NOMO-1 treated with dmso at 0.1 percent for 144 hours (cell line): ENCODE measurements around the gene PCDHA7.
"Not testable (repeated sequence)": the region's sequence is repeated elsewhere in the genome, so short reads cannot be mapped to it uniquely, and the experiment has no call there.

Experiments
- DNase-seq: peaks from one replicate; lab custom pipeline; 2025; ENCODE audit not compliant: unreplicated experiment; lab: John Stamatoyannopoulos, UW

PCDHA7 gene

GRCh38 chr5:140821375-140822280 lies 12.4 kb upstream of the PCDHA7 start, which contains the start of gene PCDHA5:
Gene PCDHA5 (plus strand): TSS chr5:140821613.
- DNase-seq, result no peak

DNA sequence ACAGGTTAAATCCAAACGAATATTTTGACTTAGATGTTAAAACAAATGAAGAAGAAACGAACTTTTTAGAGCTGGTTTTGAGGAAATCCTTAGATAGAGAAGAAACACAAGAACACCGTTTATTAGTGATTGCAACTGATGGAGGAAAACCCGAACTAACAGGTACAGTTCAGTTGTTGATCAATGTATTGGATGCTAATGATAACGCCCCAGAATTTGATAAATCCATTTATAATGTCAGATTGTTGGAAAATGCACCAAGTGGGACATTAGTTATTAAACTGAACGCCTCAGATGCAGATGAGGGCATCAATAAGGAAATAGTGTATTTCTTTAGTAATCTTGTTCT lies 11.8 kb upstream of the PCDHA7 start:
- no peak for DNase-seq

- not testable (repeated sequence) for DNase-seq
Measured at GRCh38 chr5:140822969-140823368, 11.1 kb upstream of the PCDHA7 start.

GRCh38 chr5:140823475-140823874 lies 10.6 kb upstream of the PCDHA7 start:
- no peak for DNase-seq

DNA sequence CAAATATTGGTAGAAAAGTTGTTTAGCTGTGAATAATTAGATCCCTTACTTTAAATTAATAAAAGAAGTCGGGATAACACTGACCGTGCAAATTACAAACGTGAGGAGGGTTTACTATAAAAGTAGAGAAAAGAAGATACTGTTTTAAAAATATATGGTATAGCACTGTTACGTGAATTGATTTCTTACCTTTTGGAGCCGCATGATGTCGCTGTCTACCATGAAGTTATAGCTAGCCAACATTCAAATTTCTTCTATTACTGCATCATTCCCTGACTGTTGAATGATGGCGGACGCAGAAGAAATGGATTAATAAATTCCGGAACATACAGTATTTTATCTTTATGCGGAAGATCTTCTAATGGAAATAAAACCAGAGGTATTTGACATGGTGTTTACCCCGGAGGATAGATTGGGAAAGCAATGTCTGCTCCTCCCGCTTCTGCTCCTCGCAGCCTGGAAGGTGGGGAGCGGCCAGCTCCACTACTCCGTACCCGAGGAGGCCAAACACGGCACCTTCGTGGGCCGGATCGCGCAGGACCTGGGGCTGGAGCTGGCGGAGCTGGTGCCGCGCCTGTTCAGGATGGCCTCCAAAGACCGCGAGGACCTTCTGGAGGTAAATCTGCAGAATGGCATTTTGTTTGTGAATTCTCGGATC lies 6.2 kb upstream of the PCDHA7 start, which contains the start of gene PCDHA6:
Gene PCDHA6 (plus strand): TSS at position 257 of the 658 bp plus-strand sequence. CDS start 132 bp downstream, at position 389.
- DNase-seq, result no peak

DNA sequence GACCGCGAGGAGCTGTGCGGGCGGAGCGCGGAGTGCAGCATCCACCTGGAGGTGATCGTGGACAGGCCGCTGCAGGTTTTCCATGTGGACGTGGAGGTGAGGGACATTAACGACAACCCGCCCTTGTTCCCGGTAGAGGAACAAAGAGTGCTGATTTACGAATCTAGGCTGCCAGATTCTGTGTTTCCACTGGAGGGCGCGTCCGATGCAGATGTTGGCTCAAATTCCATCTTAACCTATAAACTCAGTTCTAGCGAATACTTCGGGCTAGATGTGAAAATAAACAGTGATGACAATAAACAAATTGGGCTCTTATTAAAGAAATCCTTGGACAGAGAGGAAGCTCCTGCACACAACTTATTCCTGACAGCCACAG lies 5.7 kb upstream of the PCDHA7 start:
- no peak for DNase-seq

DNA sequence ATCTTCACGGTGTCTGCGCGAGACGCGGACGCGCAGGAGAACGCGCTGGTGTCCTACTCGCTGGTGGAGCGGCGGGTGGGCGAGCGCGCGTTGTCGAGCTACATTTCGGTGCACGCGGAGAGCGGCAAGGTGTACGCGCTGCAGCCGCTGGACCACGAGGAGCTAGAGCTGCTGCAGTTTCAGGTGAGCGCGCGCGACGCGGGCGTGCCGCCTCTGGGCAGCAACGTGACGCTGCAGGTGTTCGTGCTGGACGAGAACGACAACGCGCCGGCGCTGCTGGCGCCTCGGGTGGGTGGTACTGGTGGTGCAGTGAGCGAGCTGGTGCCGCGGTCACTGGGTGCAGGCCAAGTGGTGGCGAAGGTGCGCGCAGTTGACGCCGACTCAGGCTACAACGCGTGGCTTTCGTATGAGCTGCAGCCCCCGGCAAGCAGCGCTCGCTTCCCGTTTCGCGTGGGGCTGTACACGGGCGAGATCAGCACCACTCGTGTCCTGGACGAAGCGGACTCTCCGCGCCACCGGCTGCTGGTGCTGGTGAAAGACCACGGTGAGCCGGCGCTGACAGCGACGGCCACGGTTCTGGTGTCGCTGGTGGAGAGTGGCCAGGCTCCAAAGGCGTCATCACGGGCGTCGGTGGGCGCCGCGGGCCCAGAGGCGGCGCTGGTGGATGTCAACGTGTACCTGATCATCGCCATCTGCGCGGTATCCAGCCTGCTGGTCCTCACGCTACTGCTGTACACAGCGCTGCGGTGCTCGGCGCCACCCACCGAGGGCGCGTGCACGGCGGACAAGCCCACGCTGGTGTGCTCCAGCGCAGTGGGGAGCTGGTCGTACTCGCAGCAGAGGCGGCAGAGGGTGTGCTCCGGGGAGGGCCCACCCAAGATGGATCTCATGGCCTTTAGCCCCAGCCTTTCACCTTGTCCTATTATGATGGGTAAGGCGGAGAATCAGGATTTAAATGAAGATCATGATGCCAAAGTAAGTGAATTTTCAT lies 4.3 kb upstream of the PCDHA7 start:
- not testable (repeated sequence) for DNase-seq

DNA sequence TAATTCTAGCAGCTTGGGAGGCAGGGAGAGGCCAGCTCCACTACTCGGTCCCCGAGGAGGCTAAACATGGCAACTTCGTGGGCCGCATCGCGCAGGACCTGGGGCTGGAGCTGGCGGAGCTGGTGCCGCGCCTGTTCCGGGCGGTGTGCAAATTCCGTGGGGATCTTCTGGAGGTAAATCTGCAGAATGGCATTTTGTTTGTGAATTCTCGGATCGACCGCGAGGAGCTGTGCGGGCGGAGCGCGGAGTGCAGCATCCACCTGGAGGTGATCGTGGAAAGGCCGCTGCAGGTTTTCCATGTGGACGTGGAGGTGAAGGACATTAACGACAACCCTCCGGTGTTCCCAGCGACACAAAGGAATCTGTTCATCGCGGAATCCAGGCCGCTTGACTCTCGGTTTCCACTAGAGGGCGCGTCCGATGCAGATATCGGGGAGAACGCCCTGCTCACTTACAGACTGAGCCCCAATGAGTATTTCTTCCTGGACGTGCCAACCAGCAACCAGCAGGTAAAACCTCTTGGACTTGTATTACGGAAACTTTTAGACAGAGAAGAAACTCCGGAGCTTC lies 455 bp downstream of the PCDHA7 start:
- DNase-seq, result not testable (repeated sequence)

GRCh38 chr5:140835622-140836510 lies 1.8 kb downstream of the PCDHA7 start:
- no peak for DNase-seq

GRCh38 chr5:140840978-140841962 lies 7.2 kb downstream of the PCDHA7 start, which contains the start of gene PCDHA8:
Gene PCDHA8 (plus strand): TSS chr5:140841187. CDS start chr5:140841322, 135 bp downstream.
- DNase-seq, result no peak

- DNase-seq, result no peak
Measured at GRCh38 chr5:140842798-140843733, 9.0 kb downstream of the PCDHA7 start.

GRCh38 chr5:140848139-140849102 lies 14.4 kb downstream of the PCDHA7 start, which contains the start of gene PCDHA9:
Gene PCDHA9 (plus strand): TSS chr5:140848382. CDS start chr5:140848496, 114 bp downstream.
- DNase-seq, result not testable (repeated sequence)

DNA sequence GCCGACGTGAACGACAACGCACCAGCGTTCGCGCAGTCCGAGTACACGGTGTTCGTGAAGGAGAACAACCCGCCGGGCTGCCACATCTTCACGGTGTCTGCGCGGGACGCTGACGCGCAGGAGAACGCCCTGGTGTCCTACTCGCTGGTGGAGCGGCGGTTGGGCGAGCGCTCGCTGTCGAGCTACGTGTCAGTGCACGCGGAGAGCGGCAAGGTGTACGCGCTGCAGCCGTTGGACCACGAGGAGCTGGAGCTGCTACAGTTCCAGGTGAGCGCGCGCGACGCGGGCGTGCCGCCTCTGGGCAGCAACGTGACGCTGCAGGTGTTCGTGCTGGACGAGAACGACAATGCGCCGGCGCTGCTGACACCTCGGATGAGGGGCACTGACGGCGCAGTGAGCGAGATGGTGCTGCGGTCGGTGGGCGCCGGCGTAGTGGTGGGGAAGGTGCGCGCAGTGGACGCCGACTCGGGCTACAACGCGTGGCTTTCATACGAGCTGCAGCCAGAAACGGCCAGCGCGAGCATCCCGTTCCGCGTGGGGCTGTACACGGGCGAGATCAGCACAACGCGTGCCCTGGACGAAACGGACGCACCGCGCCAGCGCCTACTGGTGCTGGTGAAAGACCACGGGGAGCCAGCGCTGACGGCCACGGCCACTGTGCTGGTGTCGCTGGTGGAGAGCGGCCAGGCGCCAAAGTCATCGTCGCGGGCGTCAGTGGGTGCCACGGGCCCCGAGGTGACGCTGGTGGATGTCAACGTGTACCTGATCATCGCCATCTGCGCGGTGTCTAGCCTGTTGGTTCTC lies 16.0 kb downstream of the PCDHA7 start:
- DNase-seq, result not testable (repeated sequence)

- DNase-seq, result no peak
Measured at GRCh38 chr5:140855772-140856674, 22.0 kb downstream of the PCDHA7 start, which contains the start of gene PCDHA10. Gene PCDHA10 (plus strand): TSS chr5:140855897. CDS start chr5:140856049, 152 bp downstream.
